Stimulated activated CD8-positive, alpha-beta memory T cell treated with anti-CD3 and anti-CD28 coated beads, Interleukin-15, amount 100 ng/mL, for 48 hours (primary cell): ENCODE results near the gene SIK2.
"Not testable (repeated sequence)": the region's sequence is repeated elsewhere in the genome, so short reads cannot be mapped to it uniquely, and the experiment has no call there.

ENCODE experiments used
- DNase-seq, 2 donors: peaks; one replicate each; pipeline ENCODE4 v3.0.0-alpha.2; 2020; ENCODE audit warnings: low read depth in 2 of 2

Gene SIK2

DNA sequence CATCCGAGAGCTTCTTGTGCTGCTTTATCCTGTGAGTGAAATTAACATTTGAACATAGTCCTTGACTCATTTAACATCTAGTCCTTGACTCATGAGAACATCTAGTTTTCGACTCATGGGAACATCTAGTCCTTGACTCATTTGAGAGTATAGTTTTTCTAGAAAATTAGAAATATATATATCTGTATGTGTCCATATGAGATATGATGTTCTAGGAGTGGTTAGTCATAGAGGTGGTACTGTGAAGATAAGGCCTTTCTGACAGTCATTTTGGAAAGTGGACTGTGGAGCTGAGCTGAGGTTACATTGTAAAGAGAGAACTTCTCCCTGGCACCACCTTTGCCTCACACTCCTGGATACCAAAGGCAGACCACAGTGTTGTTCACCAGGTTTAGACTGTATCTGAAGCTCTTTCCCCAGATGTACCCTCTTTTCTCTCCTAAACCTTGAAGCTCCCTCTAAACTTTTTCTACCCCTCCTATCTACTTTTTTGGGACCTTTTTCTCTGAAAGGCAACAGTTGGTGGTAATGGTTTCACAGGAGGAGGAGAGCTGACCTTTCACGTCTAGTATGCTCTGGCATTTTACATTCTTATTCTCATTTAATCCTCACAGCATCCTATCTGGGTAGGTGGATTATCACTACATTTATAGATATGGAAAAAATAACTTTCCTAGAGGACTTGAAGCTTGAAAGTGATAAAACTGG is 96.8 kb downstream of the SIK2 start:
- no peak for DNase-seq

DNA sequence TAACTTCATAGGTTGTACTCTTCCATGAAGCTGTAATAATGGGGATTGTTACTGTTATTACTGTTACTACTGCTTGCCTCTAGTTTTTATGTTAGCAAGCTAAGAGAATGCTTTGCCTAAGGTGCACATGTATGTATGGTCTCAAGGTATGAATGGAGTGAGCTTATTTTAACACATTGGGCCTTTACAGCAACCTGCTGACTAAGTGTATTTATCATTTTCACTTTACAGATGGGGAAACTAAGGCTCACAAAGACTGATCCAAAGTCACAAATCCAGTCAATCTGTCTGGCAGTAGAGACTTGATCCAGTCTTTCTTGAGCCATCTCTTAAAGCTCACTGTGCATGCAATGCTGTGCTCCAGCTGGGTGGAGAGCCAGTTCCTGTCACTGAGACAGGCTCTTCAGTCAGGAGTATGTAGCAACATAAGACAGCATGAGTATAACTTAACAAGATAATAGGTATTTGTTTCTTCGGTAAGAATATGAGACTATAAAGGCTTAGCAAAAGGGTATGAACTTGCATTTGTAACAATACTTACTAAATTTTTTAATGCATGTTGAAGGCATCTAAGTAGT is 97.4 kb downstream of the SIK2 start:
- DNase-seq = no peak

DNA sequence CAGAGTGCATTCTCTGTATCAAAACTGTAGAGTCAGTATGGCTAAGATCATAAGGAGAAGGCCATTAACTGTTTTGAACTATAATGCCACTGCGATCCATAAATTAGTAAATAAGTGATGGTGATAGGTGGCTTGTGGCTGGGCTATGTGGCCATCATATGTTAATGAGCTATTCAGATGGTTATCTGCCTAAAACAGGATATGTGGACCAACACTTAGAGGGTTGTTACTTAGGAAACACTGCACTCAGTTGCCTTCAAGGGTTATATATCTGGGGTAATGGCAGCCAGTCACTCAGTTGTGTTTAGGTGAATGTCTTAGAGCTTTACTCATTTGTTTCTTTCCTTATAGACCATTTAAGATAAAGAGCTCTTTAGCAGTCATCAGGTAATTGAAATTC is 97.9 kb downstream of the SIK2 start:
- DNase-seq = no peak

DNA sequence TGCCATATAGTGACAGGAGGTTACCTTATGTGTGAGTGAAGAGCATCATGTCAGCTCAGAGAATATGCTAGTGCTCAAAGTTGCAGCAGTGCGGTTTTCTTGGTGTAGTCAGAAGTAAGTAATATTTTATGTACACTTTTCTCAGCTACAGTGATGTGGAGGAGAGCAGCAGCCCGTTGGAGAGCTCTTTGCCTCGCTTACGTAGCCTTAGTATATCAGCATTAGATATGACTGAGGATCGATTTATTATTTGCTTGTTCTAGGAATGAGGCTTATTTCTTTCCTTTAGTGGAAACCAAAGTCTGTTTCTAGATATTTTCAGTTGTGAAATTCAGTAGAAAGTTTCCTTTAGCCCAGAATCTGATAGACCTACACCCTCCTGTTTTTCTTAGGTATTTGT is 100.4 kb downstream of the SIK2 start:
- DNase-seq = no peak

DNA sequence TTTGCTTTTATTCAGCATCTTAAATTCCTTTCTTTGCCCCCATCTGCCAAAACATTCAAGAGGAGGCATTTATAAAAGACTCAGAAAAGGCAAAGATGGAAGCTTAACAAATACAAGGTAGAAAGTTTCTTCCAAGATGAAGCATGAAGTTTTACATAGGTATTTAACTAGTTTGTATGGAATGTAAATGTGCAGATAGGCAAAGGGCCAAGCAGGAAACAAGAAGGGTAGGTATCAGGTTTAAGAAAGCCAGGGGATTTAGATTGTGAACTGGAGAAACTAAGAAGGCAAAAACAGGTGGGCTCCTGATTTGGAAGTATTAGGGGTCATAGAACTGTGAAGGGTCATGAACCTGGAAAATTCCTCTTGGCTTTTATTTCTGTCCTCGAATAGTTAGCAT is 101.3 kb downstream of the SIK2 start:
- DNase-seq = no peak

DNA sequence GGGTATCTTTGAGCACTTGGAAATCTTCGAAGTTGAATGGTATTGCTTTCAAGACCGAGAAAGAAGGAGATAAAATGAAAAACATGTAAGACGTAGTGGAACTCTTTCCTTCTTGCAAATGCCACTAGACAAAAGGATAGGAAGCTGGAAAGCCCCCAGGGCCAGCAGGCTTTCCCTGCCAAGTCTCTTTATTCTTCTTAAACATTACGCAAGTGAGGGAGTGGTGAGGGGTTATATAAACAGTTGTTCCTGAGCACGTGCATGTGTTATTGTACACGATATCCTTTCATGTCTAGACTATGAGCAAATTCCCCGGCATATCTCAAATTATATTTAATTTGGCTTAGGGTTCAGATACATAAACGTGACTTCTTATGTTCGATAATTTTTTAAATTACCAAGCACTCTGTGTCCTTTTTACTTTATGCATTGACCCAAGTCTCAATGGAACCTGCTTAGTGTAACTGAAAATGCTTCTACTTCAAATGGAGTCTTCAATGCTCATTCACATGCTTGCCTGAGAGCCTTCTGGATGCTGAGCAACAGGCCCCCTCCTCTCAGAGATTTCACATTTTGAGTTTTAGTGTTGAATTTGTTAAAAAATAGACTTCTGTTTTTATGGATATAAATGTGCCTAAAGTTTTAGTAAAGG is 104.9 kb downstream of the SIK2 start:
- DNase-seq = no peak

DNA sequence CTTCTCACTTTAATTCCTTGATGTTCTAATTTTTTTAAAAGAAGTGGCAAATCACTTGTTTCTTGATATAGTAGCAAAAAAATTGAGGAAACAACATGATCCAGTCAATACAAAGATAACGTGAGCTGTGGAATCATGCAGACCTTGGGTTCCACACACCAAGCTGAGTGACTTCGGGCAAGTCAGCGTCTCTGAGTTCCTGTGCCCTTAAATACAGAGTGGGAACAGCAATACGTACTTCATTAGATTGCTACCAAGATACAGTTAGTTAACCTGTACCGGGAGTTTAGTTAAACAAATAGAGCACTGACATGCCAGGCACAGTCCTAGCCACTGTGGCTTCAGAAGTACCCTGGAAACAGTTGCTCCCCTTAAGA is 105.4 kb downstream of the SIK2 start:
- DNase-seq = no peak

DNA sequence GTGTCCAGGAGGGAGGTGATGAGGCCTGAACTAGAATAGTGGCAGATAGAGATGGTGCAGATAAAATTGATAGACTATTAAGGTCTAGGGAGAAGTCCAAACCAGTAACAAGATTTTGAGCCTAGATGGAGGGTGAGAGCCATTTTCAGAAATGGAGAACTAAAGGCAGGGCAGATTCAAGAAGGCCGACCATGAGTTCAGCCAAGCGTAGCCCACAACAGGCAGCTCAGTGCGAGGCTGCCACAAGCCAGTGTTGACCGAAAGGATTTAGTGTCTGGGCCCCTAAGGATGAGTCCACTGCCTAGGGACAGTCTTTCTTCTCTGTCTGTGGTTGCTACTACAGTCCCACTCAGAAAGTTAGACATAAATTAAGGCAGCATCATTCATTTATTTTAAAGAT is 112.3 kb downstream of the SIK2 start:
- no peak for DNase-seq

DNA sequence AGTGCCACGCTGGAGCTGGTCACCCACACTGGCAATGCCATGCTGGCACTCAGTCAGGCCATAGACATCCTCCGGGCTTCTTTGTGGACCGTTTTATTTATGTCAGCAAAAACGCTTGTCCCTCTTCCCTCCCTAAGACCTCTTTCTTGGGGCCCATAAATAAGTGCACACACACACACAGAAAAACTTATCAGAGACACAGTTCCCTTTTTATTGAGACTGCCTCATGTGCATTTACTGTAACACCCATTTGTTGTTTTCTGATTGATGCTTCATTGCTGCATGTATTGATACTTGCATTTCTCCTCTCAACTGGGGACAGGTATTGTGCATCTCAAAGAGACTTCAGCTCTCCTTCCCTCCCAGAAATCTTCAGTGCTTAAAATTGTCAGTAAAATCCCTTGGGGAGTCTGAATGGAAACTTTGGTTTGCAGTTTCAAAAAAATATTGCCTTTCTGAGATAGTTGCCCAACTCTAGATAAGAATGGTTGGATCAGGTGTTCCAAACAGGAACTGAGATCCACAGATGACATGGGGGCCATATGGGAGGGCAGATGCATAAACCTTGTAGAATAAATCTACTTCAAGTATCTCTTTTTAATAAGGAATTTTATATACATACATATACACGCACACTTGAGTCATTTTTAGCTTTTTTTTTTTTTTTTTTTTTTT is 113.0 kb downstream of the SIK2 start:
- no peak for DNase-seq

DNA sequence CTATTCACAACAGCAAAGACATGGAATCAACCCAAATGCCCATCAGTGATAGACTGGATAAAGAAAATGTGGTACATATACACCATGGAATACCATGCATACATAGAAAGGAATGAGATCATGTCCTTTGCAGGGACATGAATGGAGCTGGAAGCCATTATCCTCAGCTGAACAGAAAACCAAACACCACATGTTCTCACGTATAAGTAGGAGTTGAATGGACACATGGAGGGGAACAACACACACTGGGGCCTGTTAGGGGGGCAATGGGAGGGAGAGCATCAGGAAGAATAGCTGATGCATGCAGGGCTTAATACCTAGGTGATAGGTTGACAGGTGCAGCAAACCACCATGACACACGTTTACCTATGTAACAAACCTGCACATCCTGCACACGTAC is 115.4 kb downstream of the SIK2 start:
- DNase-seq = not testable (repeated sequence)

DNA sequence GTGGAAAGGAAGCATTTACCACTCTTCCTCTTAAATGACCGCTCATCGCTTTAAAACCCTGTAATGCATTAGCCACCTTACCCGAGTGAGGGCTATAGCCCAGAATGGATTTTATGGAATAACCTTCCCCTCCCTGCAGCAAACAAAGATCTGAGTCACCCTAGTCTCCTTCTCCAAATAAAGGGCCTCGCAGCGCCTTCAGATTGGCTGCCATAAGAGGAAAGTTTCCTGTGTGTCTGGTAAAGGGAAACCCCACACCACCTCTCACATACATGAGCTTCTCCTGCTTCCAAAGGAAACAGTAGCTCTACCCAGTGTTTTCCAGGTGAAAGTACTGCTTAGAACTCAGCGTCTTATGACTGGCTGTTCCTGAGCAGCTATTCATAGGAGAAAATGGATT is 116.2 kb downstream of the SIK2 start:
- no peak for DNase-seq

DNA sequence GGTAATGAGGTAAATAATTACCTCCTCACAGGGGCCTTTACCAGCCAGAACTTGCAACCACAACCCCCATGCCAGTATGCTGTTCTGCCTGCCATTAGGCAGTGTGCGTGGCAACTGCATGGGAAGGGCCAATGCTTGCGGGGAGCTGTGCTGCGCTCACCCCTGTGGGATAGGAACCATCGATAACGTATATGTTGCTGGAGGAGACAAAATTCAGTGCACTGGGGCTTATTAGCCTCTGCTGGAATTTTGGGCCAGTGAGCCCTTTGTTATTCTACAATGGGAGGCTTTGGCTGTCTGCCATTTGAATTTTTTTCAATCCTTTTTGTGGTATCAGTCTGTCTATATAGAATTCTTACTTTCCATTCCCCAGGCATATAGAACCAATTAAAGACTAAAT is 116.6 kb downstream of the SIK2 start:
- no peak for DNase-seq

DNA sequence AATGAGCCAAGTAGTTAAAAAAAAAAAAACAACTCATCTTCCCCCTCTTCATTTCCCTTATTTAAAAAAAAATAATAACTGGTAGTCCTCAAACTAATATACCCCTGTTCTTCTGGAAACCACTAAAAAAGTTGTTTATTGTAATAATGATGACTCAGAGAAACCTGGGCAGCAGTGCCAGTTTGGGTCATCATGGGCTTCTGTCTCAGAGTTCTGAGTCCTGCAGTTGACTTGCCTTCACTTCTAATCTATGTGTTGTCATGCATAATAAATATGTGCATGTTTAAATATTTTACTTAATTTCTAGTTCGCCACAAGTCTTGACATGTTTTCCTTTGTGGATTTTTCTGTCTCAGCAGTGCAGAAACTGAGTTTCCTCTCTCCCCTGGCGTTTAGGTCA is 117.1 kb downstream of the SIK2 start:
- DNase-seq = no peak

DNA sequence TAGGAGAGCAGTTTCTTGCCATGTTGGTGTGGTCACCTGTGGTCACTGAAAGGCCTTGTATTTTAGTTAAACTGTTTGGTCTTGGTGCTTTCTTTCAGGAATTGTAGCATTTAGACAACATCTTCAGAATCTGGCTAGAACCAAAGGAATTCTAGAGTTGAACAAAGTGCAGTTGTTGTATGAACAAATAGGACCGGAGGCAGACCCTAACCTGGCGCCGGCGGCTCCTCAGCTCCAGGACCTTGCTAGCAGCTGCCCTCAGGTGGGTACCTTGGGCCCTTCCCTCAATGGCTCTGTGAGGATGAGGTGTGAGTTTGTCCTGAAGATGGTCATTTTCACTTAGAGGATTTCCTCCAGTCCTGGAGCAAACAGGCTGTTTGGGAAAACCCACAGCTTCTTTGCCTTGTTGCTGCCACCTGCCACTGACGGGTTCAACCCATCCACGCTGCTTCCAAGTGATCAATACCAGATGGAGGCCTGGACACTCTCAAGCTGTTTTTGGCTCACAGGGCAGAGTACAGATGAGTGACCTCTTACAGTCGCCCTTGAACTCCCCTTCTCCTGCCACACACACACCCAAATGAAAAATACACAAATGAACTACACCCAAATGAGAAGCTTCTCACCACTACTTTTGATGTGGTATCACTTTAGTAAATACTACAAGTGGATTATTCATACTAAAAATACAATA is 118.7 kb downstream of the SIK2 start:
- no peak for DNase-seq

DNA sequence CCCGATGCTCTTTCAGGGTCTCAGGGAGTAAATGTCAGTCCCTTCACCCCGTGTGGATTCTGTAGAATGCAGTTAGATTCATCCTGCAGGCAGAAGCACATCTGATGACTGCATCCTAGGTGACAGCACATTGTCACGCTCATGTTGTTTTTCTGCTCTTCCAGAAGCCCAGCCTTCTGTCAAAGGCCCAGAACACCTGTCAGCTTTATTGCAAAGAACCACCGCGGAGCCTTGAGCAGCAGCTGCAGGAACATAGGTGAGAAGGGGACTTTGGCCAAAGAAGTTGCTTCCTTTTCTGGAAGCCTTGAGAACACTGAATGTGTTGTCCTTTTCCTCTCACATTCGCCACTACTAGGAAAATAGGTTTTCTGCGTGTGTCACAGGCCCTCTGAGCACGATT is 120.3 kb downstream of the SIK2 start:
- no peak for DNase-seq

DNA sequence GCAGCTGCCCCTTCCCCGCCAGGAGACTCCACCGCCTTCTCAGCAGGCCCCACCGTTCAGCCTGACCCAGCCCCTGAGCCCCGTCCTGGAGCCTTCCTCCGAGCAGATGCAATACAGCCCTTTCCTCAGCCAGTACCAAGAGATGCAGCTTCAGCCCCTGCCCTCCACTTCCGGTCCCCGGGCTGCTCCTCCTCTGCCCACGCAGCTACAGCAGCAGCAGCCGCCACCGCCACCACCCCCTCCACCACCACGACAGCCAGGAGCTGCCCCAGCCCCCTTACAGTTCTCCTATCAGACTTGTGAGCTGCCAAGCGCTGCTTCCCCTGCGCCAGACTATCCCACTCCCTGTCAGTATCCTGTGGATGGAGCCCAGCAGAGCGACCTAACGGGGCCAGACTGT is 121.3 kb downstream of the SIK2 start:
- no peak for DNase-seq

DNA sequence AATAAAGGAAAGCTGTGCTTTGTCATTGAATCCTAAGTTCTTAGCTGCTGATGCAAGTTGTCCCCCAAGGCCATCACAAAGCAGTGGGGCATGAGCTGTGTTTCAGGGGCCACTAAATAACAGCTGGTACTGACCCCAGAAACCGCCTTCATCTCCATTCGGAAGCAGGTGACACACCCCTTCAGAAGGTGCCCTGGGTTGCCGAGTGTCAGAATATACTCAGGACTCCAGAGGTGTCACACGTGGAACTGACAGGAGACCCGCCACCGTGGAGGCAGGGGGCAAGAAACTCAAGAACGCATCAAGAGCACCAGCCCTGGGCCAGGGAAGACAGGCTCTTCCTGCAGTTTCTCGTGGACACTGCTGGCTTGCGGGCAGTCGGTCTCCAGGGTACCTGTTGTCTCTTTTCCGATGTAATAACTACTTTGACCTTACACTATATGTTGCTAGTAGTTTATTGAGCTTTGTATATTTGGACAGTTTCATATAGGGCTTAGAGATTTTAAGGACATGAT is 122.4 kb downstream of the SIK2 start:
- DNase-seq = no peak

DNA sequence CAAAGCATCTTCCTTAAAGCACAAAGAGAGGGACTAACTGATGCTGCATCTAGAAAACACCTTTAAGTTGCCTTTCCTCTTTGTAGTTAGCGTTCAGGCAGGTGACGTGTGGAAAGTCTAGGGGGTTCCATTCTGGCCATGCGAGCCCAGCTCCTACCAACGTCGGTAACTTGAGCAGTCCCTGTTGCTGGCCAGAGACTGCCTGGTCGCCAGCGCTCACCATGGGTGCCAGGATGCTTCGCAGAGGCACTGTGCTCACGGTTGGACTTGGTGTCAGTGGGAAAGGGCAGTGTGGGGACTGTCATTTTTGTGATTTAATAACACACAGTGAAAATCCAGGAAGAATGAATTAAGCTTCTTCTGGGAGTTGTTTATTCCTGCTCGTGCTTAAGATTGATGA is 123.4 kb downstream of the SIK2 start:
- DNase-seq = no peak

DNA sequence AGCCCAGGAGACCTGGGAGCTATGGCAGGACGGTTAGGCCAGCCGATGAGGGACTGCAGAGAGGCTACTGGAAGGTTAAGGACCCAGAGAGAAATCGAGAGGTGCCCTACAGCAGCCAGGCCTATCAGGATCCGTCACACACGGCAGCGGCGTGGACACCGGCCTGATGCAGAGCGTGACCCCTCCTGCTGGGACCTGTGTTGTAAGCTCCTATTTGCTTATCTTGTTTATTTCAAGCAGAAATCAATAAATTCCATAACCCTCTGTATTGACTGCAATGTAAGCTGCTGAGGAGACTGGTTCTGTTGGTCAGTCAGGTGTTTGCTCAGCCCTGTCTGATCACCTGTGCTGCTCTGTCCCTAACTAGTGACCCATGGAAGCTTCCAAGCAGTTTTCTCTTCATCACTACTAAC is 124.1 kb downstream of the SIK2 start:
- no peak for DNase-seq

DNA sequence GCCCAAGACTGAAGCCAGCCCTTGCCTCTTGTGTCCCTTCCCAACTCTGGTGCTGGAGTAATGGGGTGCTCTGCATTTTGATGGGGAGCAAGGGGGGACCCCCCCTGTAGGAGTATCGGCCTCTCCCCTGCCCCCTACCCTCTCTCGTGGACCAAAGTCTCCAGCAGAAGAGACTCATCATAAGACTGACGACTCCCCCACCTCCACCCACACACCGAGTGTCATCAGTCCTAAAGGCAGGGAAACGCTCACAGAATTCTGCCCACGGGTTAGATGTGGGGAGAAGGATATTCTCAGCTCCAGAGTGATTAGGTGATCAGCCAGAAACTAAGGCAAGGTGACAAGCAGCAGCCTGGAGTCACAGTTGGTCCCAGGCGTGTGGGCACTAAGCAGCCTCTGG is 125.2 kb downstream of the SIK2 start:
- no peak for DNase-seq

DNA sequence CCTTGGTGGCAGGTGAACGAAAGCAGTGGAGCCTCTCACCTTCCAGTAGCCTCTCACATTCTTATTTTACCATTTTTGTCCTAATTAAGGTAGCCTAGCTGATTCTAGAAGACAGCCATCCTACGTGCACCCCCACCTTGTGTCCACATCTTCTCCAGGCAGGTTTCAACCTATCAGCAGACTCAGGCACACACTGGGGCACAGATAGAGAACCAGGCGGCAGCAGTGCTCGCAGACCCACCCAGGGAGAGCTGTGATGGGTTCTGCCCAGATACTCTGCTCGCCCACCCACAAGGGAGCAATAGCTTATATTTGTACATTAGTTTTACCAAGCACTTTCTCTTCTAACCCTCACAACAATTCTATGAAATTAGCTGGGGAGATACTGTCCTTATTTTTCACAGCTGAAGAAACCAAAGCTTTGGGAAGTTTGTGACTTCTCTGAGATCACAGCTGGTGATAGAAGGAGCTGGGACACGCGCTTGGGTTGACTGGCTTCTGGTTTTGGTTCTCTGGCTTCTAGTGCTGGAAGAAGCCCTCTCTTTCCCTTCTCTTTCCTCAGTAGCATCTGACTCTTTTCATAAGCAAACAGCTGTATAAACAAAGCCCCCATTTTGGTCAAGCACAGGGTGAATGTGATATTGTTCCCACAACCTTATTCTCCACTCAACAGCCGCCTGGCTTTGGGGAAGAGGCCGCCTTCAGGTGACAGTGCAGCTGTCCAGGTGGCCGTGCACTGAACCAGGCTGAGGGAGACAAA is 127.0 kb downstream of the SIK2 start:
- DNase-seq = no peak
